Posterior cingulate gyrus (tissue), 11 donors: ENCODE results near the gene RNASE13.

Experiments used
- DNase-seq, 10 donors: peaks; one replicate each; pipeline versions ENCODE4 v3.0.0 to v3.0.0-alpha.2; 2020 to 2021; ENCODE audit warnings: mixed read lengths in 3 of 10
- intact Hi-C: fragments of 100-400 bp; cut with DNase I; formaldehyde crosslinking; loops from one replicate; pipeline ENCODE4 v1.15.1; 2023

RNASE13 gene

DNA sequence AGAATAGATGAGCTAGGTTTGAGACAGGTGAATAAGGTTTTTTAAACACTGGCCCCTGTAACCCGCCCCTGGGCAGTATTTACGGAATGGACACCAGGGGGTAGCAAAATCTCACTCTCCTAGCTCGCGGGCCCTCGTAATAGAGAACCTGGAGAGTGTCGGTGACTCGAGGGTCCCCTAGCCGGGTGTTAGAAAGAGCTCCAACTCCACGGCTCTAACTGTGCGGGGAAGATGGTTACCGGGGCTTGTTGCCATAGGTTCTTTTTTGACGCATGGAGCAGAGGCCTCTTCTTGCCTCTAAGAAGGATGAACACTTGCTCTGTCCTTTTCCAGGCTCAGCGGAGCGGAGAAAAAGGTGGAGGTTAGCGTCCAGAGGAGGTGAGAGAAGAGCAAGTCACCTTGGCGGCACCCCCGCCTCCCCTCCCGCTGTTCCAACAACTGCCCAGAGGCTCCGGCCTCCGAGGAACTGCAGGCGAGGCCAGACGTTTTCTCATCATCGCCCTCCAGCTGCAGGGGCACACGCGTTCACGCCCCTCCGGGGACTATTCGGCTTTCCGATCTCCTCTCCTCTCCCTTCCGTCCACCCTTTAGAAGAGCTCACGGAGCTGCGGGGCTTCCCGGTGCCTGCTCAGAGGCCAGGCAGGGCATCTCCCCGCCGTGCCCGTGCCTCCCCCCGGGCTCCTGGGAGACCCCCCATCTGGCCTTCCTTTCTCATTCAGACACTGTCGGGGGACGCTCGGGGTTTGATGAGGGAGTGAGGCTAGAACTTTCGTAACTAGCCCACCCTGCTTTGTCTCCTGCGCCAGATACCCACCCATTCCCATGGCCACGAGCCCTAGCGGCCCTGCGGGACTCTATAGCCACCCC, 34.1 kb upstream of the RNASE13 start:
- DNase-seq: peak in 5 of 10 donors; percentile 40 to 62 (median 47)
- intact Hi-C loops: loop anchor here (1.0 kb wide), 1 partner anchor 36 kb away; no protein-coding TSS in a partner anchor

DNA sequence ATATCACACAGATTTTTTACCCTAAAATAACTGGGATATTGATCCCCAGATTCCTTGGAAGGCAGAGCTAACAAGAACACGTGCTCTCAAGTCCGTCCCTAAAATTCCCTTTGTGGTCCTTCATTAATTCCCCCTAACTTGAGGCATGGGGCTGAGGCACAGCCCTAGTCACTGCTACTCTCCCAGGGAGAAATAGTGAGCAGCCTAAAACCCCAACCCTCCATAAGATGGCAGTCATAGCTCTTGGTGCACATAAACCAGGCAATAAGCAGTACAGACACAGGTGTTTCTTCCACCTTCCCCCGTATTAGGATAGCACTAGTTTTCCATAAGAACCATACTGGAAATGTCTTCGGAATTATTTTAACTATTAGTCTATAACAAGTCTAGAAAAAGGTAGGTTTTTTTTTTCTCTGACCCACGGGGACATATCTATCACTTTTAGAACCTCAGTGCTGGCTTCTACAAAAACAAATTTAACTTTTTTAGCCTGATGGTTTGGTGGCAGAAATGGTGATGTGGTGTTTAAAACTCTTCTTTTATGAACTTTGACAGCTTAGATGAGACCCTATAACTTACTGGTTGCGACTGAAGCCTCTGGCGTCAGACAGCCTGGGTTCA, 32.4 kb upstream of the RNASE13 start:
- intact Hi-C loops: no loop called here
- DNase-seq: no peak

DNA sequence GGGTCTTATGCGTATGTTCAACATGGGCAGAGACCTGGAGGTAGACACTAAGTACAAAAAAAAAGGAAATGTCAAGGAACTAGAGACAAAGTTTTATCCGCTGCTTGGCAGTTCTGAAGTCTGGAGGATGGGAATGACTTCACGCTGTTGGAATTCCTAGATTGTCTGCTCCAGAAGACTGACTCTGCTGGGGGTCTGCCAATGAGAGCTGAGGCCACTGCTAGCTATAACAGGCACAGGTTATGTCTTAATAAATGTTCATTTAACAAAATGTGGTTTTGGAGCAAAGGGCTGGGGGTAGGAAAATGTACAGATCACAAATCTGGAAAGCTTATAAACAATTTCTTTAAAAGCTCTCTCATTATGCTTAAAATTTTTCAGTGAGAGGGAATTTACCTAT, 28.9 kb upstream of the RNASE13 start:
- DNase-seq: no peak
- intact Hi-C loops: no loop called here

DNA sequence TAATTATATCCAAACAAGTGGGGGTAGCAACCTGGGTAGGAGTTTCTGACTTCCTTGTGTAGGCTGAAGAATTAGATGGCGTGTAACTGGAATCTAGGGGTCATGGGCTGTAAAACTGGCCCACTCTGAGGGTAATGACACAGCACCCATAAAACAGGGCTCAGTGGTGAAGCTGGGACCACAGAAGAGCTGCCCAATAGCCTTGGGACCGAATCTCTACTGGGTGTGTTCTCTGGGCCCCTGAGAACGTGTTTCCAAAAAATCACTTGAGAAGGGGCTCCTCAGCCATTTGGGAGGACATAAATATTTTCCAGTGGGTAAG, 26.7 kb upstream of the RNASE13 start:
- no peak for DNase-seq
- intact Hi-C loops: no loop called here

DNA sequence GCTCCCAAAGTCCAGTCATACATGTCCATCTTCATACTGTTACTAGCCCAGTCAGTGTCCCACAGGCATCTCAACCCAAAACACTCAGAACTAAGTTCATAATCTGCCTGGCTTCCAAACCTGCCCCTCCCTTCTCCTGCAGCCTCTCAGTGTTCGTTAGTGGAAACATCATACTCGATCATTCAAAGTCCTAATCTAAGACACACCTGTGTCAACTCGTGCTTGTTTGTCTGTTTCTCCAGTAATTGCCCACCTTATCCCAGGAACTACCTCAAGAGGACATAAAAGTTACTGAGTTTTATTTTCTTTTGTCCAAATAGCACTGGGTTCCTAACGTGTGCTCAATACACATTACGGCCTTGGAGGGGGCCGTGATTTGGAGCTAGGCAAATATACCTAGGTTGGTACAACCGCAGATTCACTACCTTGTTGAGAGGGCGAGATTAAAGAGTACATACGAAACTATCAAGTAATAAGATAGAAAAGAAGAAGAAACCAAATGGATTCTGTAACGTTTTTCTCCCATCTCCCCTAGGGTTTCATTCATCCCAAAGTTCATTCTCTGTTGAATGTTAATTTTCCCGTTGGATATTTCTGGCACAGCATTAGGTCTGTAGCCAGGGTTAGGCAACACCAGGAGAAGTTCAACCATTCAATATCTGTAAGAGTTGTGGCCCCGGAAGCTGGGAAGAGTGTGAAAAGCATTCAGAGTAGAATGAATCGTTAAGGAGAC, 26.2 kb upstream of the RNASE13 start:
- intact Hi-C loops: no loop called here
- no peak for DNase-seq

DNA sequence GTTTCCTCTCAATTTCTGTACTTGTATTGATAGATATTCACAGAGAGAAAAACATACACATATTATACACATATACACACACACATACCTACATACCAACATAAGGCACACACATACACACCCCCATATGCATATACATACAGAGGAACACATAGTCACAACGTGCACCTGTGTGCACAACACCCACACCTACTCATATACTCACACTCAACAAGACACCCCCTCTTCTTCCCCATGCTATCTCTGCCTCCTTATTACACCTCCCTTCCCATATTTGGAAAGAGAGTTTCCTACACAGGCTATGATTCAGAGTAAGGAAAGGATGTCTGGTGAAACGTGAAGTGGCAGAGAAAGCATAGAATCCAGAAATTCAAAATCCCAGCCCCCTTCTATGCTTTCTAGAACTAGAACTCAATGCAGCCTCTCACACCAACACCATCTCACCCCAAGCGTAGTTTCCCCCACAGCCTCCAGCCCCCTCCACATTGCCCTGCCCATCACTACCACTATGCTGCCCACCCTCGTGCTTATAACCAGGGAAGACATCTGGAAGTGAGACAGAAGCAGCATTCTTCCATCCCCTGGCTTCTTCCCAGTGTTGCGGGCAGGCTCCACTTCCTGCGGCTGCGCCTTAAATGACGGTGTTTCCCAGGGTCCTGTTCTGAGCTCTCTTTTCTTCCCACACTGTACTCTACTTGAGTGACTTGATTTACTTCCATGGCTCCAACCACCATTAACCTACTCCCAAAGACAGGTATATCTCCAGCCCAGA, 25.4 kb upstream of the RNASE13 start:
- intact Hi-C loops: no loop called here
- DNase-seq: no peak

DNA sequence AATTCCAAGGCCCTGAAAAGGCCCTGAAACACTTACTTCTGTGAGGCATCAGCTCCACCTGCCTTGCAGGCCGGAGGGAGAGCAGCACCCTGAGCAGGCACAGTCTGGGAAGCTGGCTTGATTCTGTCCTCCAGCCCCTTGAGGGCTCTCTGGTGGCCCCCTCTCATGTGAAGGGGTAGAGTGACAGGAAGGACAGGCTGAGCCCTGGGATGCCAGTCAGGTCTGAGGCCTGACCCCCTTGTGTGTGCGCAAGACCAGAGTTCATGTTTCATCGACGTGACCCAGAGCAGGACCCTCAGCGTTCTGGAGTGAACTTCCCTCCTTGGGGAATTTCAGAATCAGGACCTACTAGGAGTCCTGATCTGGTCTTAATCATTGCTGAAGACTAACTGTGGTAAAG, 24.3 kb upstream of the RNASE13 start:
- no peak for DNase-seq
- intact Hi-C loops: no loop called here

DNA sequence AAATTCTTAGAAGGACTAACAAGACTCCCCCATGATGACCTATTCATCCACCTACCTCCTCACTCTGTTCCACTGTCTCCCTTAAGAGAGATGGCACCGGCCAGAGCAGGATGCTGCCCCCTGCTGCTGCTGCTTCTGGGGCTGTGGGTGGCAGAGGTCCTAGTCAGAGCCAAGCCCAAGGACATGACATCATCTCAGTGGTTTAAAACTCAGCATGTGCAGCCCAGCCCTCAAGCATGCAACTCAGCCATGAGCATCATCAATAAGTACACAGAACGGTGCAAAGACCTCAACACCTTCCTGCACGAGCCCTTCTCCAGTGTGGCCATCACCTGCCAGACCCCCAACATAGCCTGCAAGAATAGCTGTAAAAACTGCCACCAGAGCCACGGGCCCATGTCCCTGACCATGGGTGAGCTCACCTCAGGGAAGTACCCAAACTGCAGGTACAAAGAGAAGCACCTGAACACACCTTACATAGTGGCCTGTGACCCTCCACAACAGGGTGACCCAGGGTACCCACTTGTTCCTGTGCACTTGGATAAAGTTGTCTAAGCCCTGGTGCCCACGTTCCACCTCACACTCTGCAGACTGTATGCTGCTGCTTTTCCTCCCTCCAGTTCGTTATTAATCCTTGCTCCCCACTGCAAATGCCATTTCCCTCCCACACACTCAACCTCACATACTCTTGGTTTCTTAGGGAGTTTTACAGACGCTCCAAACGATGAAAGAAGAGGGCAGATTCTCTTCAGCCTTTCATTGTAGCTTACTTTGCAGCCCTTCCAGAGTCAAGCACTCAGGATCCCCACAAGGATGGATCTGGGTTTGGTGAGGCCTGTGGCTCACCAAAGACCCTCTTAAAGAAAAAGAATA, 23.4 kb upstream of the RNASE13 start, which contains the start of gene RNASE8:
Gene RNASE8, plus strand, starts transcription at position 20 of the 873 bp plus-strand sequence. Its CDS starts 71 bp downstream, at position 91.
- intact Hi-C loops: no loop called here
- no peak for DNase-seq

DNA sequence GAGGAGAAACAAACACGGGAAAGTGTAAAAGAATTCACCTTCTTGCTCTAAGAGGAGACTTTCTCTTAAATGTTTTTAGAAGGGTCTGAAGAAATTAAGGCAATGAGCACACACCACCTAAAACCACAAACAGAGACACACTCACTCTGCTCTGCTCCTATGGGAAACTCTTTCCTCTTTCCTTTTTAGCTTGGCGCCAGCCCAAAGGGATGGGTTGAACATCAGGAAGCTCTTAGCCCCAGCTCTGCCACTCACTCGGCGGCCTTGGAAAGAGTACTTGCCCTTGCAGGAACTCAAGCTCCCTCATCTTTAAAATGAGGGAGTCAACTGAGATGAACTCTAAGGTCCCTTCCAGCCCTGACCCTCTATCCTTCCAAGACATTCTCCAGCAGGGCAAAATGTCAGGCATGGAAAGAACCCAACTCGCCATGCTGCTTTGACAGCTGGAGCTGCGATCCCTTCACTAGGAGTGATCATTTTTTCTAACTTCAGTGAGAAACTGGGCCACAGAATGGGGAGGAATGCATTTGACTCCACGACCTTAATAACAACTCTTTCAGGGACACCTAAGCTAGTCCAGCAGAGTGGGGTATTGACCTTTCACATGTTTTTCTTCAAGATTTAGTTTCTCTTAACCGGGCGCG, 22.0 kb upstream of the RNASE13 start:
- intact Hi-C loops: no loop called here
- DNase-seq: no peak

DNA sequence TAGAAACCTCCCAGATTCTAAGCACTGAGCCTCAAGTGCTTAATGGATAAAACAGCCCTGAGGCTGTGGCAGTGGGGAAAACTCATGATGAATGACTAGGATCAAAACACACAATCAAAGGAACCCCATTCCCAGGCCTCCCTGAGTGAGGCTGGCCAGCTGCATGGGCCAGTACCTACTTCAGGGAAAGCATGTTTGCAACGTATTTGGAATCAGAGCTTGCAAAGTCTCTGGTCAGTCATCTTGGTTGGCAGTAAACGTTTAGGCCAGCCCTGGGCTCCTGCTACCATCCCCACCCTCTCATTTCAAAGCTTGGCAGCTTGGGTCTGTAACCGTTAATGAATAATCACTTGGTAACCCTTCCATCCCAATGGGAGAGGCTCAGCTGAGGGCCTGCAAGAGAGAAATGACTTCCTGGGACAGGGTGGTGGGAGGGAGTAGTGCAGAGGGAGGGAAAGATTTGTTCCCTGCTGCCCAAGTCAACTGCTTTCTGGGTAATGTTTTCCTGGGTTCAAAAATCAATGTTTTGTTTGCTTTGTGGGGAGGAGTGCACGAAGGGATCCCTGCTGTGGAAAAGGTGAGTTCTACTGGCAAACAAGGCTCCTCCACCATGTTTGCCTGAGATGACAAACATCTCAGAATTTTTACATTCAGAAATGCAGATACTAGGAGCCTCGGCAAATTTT, 21.0 kb upstream of the RNASE13 start:
- intact Hi-C loops: no loop called here
- no peak for DNase-seq

DNA sequence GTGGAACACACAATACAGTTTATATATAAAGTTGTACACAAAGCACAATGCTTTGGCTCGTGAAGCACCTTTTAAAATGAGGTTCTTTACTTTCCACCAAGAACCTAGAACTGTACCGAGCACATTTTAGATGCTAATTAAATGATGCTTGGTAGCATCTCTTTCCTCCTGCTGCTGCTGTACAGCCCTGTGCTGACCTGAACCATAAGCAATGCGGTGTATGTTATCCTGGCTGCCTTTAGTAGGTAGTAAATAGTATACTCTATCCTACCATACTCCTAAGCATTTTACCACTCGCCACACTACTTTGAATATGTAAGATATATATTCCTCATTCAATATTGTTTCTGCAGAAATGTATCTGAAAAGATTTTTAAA, 20.1 kb upstream of the RNASE13 start:
- intact Hi-C loops: no loop called here

DNA sequence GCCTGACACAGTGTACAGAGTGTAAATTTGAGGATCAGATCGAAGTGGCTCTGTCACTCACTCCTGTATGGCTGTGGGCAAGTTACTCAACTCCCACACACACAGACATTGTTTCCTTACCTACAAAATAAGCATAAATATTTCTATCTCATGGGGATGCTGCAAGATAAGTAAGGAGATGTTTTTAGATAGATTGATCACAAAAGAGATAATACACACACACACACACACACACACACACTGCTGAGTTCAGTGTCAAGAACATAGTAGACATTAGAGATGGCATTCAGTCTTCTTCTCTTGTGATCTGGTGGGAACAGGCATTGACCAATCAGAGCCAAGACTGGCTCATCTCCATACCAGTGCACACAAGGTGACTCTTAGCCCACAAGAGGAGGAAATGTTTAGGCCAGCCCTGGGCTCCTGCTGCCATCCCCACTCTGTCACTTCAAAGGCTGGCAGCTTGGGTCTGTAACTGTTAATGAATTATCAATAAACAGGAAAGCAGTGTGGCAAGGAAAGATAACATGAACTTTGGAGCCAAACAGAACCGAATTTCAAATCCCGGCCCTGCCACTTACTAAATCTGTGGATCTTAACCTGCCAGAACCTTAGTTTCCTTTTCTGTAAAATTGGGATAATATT, 19.6 kb upstream of the RNASE13 start:
- DNase-seq: no peak
- intact Hi-C loops: no loop called here

More for the DNA sequence above, 20.1 kb upstream of the RNASE13 start:
- no peak for DNase-seq

DNA sequence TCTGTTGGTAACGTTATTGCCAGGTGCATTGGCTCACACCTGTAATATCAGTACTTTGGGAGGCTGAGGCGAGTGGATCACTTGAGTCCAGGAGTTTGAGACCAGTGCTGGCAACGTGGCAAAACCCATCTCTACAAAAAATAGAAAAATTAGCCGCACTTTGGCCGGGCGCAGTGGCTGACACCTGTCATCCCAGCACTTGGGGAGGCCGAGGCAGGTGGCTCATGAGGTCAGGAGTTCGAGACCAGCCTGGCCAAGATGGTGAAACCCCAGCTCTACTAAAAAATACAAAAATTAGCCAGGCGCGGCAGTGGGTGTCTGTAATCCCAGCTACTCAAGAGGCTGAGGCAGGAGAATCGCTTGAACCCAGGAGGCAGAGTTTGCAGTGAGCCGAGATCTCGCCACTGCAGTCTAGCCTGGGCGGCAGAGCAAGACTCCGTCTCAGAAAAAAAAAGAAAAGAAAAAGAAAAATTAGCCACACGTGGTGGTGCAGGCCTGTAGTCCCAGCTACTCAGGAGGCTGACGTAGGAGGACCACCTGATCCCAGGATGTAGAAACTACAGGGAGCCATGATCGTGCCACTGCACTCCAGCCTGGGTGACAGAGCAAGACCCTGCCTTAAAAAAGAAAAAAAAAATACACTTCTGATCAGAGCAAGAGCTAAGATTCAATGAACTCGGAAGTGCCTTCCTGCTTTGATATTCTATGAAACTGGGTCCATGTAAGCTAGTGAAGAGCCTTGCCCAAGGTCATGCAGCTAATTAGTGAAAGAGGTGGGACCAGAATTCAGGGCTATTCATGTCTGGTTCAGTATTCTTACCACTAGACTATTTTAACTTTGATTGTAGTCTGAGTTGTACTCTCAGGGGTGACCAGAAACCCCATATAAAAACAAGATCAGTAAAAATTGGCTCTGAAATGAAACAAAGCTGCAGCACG, 18.8 kb upstream of the RNASE13 start:
- intact Hi-C loops: no loop called here
- no peak for DNase-seq

DNA sequence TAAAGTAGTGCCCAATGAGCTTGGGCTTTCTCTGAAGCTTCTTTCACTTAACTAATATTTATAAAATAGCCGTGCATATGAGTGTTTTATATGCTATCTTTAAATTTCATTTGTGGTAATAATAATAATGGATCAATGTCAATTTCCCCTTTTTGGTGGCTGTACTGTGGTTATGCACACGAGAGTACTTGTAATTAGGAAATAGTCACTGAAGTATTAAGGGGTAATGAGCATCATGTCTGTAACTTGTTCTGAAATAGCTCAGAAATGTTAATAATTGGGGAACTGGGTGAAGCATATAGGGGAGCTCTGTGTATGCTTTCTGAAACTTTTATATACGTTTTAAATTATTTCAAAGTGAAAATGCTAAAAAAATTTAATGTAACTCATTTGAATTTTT, 16.0 kb upstream of the RNASE13 start:
- intact Hi-C loops: no loop called here
- DNase-seq: no peak

DNA sequence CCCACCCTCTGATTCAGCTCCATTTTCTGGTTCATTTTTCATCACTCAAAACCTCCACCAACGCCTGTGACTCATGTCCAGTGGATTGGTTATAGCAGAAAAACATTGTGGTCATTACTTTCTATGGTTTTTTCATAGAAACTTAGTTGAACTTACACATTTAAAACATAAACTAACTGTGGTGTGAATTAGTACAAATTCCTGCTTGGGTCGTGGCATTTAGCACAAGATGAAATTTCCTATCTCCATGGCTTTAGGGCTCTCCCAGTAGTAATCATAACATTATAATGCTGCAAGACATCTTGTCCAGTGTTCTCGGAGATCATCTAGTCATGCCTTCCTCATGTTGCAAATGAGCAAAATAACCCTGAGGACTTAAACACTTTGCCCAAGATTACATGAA, 14.7 kb upstream of the RNASE13 start:
- intact Hi-C loops: no loop called here
- no peak for DNase-seq

DNA sequence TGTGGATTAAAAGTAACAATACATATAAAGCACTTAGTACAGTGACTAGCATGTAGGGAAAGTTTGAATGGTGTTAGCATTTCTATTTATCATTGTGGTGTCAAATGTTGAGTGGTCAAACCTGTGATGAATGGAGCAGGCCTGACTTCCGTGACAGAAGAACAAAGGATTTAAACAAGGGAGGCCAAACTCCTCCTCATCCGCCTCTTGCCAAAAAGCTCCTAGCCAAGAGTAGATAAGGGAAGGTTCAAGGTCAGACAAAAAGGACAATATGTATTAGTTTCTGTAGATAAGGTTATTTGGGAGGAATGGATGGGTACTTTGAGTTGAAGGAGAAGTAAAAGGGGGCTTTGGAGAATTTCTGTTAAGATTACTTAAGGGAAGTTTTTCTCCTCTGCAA, 14.0 kb upstream of the RNASE13 start:
- DNase-seq: no peak
- intact Hi-C loops: no loop called here

DNA sequence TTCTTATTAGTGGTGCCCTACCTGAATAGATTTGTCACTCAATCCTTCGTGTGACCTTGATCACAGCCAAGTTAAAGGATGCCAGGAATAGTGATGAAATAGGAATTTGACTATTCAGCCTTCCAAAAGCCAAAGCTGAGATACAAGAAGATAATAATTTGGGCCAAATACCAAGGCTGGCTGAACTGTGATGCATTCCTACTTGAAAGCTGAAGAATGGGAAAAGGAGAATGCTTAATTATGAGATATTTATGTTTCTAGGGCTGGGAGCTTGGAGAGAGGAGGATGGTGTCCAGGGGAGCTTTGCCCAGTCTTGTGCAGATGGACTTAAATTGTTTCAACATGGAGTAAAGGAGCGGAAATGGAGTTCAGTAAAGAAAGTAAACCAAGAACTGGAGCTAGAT, 12.8 kb upstream of the RNASE13 start:
- no peak for DNase-seq
- intact Hi-C loops: no loop called here
